ENCODE results near the gene ZNF462.

The ZNF462 gene

DNA sequence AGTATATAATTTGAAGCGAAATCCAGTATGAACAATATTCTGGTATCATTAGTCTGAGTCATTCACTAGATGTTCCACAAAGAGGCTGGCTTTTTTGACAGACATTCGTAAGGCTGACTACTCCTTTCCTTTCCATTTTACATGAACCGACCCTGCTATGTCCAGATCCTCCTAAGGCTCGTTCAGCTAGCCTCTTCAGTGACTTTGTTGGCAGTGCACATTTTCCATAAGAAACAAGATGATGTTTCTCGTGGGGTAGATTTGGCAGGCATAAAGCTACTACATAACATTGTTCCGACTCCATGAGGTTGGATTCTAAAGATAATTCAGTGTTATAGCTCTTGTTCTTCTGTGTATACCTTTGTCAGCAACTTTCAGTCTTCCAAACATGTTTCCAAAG lies 49.0 kb downstream of the ZNF462 start:
- Histone ChIP-seq H3K36me3 (ENCODE audit: control insufficient read depth, insufficient read depth, low read length) (peaks cover 33% of the 10 kb centered on the region), H3K9me3 (ENCODE audit: control insufficient read depth, low read length) (no peaks in the 10 kb centered on the region), H3K4me3 (ENCODE audit: extremely low read depth, insufficient read depth, low read length, poor library complexity, severe bottlenecking) (no peak overlapping the region), H3K4me1 (ENCODE audit: control insufficient read depth, insufficient read depth, low read length, poor library complexity, severe bottlenecking) (peaks cover 24% of the 10 kb centered on the region), H3K27ac (ENCODE audit: low read depth, low read length, severe bottlenecking) (no peak overlapping the region)
- 87 to 96% methylated on average over 3 to 4 of the region's 6 CpGs for WGBS, 2 experiments (ENCODE audit: insufficient coverage in 2 of 2)

DNA sequence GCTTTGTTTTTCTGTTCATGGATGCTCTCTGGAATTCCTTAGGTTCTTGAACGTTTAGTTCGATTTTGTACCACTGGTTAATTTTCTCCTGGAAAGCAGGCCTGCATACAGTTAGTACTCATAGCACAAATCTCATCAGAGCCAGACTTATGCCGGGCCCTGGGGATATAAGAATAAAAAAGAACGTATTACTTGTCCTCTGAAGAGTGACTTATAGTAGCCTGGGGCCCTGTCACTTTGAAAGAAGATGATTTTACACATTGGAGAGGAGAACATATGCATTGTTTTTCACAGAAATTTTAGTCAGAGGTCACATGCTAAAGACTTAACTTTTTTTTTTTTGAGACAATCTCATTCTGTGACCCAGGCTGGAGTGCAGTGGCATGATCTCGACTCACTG lies 50.3 kb downstream of the ZNF462 start:
- 57 to 94% methylated on average over 1 to 4 of the region's 5 CpGs for WGBS, 2 experiments (ENCODE audit: insufficient coverage in 2 of 2)
- no peaks in the 10 kb centered on the region for H3K9me3 ChIP-seq (ENCODE audit: control insufficient read depth, low read length)
- peaks cover 36% of the 10 kb centered on the region for H3K36me3 ChIP-seq (ENCODE audit: control insufficient read depth, insufficient read depth, low read length)
- H3K4me3 ChIP-seq (ENCODE audit: extremely low read depth, insufficient read depth, low read length, poor library complexity, severe bottlenecking), result no peak overlapping the region
- no peak overlapping the region for H3K27ac ChIP-seq (ENCODE audit: low read depth, low read length, severe bottlenecking)
- H3K4me1 ChIP-seq (ENCODE audit: control insufficient read depth, insufficient read depth, low read length, poor library complexity, severe bottlenecking), result peaks cover 24% of the 10 kb centered on the region

DNA sequence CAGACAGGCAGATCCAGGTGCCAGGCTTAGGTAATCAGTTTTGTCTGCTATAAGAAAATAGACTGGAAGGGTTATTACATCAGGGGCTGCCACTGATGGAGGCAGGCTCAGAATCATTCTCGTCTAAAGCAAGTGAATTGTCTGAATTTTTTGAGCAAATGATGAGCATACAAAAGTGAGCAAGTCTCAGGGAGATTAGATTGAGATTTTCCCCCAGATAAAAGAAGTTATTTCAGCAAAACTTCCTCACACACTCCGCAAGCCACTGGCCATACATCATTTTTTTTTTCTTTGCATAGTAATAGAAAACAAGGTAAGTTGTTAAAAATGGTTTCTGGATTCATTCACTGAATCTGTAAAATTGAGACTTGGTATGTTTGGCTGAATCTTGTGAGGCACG lies 52.9 kb downstream of the ZNF462 start:
- Histone ChIP-seq H3K4me3 (ENCODE audit: extremely low read depth, insufficient read depth, low read length, poor library complexity, severe bottlenecking) (no peak overlapping the region), H3K36me3 (ENCODE audit: control insufficient read depth, insufficient read depth, low read length) (peaks cover 43% of the 10 kb centered on the region), H3K4me1 (ENCODE audit: control insufficient read depth, insufficient read depth, low read length, poor library complexity, severe bottlenecking) (peaks cover 34% of the 10 kb centered on the region), H3K27ac (ENCODE audit: low read depth, low read length, severe bottlenecking) (peak overlapping the region; percentile 89), H3K9me3 (ENCODE audit: control insufficient read depth, low read length) (no peaks in the 10 kb centered on the region)
- WGBS, 2 experiments (ENCODE audit: insufficient coverage in 2 of 2), result 94 to 100% methylated on average over 1 to 2 of the region's 3 CpGs

DNA sequence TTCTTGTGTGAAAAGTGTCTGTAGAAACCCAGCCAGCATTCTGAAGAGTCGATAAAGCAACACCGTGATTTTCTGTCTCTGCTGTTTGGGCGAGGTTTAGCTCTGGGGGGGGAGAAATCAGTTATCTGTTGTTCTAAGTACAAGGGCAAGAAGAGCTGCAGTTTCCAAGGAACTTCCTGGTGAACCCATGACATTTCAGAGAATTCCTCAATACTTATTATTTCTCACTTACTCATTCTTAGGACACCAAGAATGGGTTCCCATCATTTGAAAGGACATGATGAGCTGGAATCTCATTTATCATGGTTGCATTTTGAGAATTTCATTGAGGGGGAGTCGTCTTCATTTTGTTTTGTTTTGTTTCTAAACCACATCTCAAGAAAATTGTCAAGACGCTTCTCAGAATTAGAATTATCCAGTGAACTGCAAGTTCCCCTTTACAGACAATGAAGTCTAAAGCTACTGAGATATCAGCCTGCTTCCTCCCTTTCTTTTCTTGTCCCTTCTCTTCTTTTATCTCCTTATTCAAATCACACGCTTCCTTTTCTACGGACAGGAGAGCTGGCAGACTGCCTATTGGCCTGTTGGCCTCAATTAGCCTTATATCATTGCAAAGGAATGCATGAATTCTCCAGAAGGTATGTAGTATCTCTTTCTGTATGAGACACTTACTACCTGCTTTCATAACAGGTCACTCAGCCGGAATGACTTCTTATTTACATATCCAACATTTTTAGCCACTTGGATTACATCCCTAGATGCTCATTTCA lies 53.7 kb downstream of the ZNF462 start:
- peak overlapping the region; percentile 89 for H3K27ac ChIP-seq (ENCODE audit: low read depth, low read length, severe bottlenecking)
- H3K9me3 ChIP-seq (ENCODE audit: control insufficient read depth, low read length), result no peaks in the 10 kb centered on the region
- H3K4me1 ChIP-seq (ENCODE audit: control insufficient read depth, insufficient read depth, low read length, poor library complexity, severe bottlenecking), result peaks cover 42% of the 10 kb centered on the region
- 74 to 89% methylated on average over 3 to 6 of the region's 8 CpGs for WGBS, 2 experiments (ENCODE audit: insufficient coverage in 2 of 2)
- H3K4me3 ChIP-seq (ENCODE audit: extremely low read depth, insufficient read depth, low read length, poor library complexity, severe bottlenecking), result no peak overlapping the region
- H3K36me3 ChIP-seq (ENCODE audit: control insufficient read depth, insufficient read depth, low read length), result peaks cover 36% of the 10 kb centered on the region

DNA sequence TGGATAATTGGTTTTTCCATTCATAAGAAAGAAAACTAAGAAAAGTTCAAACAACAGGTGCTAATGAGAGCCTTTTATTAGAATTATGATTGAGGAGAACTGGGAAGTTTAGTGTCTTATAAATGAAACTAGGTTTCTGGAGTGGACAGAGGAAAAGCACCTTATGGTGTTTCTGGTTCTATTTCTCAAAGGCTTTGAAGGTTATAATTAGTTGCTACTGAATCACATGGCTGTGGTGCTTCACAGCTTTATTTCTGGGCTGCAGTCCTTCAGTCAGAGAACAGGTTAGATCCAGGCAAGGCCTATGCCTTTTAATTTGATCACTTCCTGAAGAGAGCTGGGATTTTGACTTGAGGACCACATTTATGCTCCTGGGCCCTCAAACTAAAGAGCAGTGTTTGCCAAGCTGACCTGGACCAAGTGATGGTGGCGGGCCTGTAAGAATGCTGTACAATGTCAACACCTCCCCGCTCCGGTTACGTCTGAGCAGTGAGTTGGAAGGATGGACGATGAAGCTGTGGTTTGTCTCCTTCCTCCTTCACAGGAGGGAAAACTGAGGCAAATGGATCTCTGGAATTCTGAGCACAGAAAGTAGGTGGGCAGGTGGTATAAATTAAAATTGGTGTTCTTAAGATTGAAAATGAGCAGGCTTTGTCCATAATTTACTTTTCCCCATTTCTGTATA lies 56.0 kb downstream of the ZNF462 start:
- H3K4me1 ChIP-seq (ENCODE audit: control insufficient read depth, insufficient read depth, low read length, poor library complexity, severe bottlenecking), result peaks cover 53% of the 10 kb centered on the region
- no peak overlapping the region for H3K4me3 ChIP-seq (ENCODE audit: extremely low read depth, insufficient read depth, low read length, poor library complexity, severe bottlenecking)
- H3K27ac ChIP-seq (ENCODE audit: low read depth, low read length, severe bottlenecking), result no peak overlapping the region
- no peaks in the 10 kb centered on the region for H3K9me3 ChIP-seq (ENCODE audit: control insufficient read depth, low read length)
- 94 to 100% methylated on average over 1 to 5 of the region's 5 CpGs for WGBS, 2 experiments (ENCODE audit: insufficient coverage in 2 of 2)
- peaks cover 30% of the 10 kb centered on the region for H3K36me3 ChIP-seq (ENCODE audit: control insufficient read depth, insufficient read depth, low read length)

DNA sequence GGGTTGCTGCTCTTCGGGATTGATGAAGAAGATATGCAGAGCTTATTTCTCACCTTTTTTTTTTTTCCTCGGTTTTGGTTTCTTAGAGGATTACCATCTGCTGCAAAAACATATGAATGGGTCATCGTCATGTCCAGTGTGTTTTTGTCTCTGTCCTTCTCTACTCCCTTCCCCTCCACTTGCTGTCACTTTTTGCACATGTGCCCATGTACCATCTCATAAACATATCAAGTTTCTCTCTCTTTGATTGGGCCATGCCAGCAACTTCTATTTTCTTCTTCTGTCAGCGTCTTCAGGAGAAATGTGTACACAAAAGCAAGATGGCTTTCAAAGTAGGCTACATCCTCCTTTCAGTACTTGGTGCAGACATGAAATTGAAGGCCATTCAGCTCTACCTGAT lies 57.1 kb downstream of the ZNF462 start:
- 100% methylated on average over 2 to 3 of the region's 4 CpGs for WGBS, 2 experiments (ENCODE audit: insufficient coverage in 2 of 2)
- H3K4me1 ChIP-seq (ENCODE audit: control insufficient read depth, insufficient read depth, low read length, poor library complexity, severe bottlenecking), result peaks cover 44% of the 10 kb centered on the region
- no peak overlapping the region for H3K4me3 ChIP-seq (ENCODE audit: extremely low read depth, insufficient read depth, low read length, poor library complexity, severe bottlenecking)
- peak overlapping the region; percentile 99 for H3K27ac ChIP-seq (ENCODE audit: low read depth, low read length, severe bottlenecking)
- H3K9me3 ChIP-seq (ENCODE audit: control insufficient read depth, low read length), result no peaks in the 10 kb centered on the region
- peaks cover 35% of the 10 kb centered on the region for H3K36me3 ChIP-seq (ENCODE audit: control insufficient read depth, insufficient read depth, low read length)

DNA sequence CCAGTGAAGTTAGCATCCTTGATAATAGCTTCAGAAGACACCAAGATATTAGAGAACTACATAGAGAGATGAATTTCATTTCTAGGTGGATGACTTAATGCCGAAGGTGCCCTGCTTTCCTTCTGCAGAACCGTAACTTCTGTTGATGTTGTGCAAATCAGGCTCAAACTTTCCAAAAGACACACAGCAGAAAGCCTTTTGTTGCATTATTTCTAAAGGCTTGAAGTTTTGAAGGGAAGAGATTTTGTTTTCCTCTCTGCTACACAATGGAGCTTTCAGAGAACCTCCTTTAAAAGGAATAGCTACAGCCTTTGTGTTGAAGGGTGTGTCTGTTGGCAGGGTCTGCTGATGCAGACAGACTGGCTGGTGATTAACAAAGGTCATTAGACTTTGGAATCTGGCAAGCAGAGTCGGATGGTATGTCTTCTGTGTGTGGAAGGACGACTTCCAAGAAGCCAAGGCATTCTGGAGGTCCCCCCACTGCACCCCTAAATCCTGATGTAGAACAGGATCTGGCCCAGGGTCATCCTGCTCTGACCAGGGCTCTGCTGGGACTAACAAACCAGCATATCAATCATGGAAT lies 57.8 kb downstream of the ZNF462 start:
- peak overlapping the region; percentile 99 for H3K27ac ChIP-seq (ENCODE audit: low read depth, low read length, severe bottlenecking)
- no peak overlapping the region for H3K4me3 ChIP-seq (ENCODE audit: extremely low read depth, insufficient read depth, low read length, poor library complexity, severe bottlenecking)
- H3K9me3 ChIP-seq (ENCODE audit: control insufficient read depth, low read length), result no peaks in the 10 kb centered on the region
- peaks cover 42% of the 10 kb centered on the region for H3K36me3 ChIP-seq (ENCODE audit: control insufficient read depth, insufficient read depth, low read length)
- 71 to 80% methylated on average over 1 to 2 of the region's 4 CpGs for WGBS, 2 experiments (ENCODE audit: insufficient coverage in 2 of 2)
- peaks cover 37% of the 10 kb centered on the region for H3K4me1 ChIP-seq (ENCODE audit: control insufficient read depth, insufficient read depth, low read length, poor library complexity, severe bottlenecking)

DNA sequence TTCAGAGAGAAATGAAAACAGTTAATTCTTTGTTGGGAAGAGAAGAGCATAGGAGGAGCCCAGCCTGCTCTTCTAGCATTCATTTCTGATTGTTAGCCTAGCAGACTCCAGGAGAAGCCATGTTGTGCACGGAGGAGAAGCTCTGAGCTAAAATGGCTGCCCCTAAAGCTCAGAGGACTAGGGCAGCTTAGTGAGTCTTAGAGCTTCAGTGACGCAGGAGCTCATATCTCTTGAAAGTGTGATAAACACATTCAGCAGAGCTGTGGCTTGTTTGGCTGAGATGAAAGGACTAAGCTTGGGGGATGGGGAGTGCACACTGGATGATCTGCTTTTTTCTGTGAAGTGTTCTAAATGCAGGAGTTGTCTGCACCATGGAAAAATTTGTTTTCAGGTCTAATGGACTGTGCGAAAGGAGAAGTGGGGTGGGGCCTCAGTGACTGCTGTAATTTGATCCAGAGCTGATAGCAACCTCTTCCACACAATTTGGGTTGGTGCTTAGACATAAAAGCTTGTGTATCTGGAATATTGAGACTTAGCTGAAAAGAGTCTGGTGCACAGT lies 58.5 kb downstream of the ZNF462 start:
- no peak overlapping the region for H3K4me3 ChIP-seq (ENCODE audit: extremely low read depth, insufficient read depth, low read length, poor library complexity, severe bottlenecking)
- WGBS, 2 experiments (ENCODE audit: insufficient coverage in 2 of 2), result 37 to 44% methylated on average over 2 to 3 of the region's 3 CpGs
- H3K27ac ChIP-seq (ENCODE audit: low read depth, low read length, severe bottlenecking), result peak overlapping the region; percentile 99

DNA sequence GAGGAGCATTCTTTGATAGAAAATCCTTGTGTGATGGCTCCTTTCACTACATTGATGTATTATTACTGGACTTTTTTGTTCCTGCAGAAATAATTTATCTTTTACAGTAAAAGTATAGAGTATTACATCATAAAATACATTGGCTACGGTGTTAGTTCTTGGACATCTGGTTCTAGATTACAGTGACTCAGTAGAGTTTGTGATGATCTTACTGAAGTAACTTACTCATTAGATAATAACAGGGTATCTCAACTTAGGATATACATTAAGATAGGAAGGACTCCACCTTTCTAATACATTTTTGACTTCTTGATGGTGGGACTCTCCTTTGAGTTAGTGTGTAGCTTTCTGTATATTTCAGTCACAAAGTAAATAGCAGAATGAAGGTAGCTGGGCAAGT lies 59.1 kb downstream of the ZNF462 start:
- Histone ChIP-seq H3K4me1 (ENCODE audit: control insufficient read depth, insufficient read depth, low read length, poor library complexity, severe bottlenecking) (peaks cover 29% of the 10 kb centered on the region), H3K27ac (ENCODE audit: low read depth, low read length, severe bottlenecking) (peak overlapping the region; percentile 99), H3K9me3 (ENCODE audit: control insufficient read depth, low read length) (no peaks in the 10 kb centered on the region), H3K4me3 (ENCODE audit: extremely low read depth, insufficient read depth, low read length, poor library complexity, severe bottlenecking) (no peak overlapping the region), H3K36me3 (ENCODE audit: control insufficient read depth, insufficient read depth, low read length) (peaks cover 48% of the 10 kb centered on the region)
- no CpG with 5 or more reads among the region's 1 CpG for WGBS, 2 experiments (ENCODE audit: insufficient coverage in 2 of 2)

More for the DNA sequence above, 58.5 kb downstream of the ZNF462 start:
- peaks cover 31% of the 10 kb centered on the region for H3K4me1 ChIP-seq (ENCODE audit: control insufficient read depth, insufficient read depth, low read length, poor library complexity, severe bottlenecking)
- no peaks in the 10 kb centered on the region for H3K9me3 ChIP-seq (ENCODE audit: control insufficient read depth, low read length)
- peaks cover 43% of the 10 kb centered on the region for H3K36me3 ChIP-seq (ENCODE audit: control insufficient read depth, insufficient read depth, low read length)

DNA sequence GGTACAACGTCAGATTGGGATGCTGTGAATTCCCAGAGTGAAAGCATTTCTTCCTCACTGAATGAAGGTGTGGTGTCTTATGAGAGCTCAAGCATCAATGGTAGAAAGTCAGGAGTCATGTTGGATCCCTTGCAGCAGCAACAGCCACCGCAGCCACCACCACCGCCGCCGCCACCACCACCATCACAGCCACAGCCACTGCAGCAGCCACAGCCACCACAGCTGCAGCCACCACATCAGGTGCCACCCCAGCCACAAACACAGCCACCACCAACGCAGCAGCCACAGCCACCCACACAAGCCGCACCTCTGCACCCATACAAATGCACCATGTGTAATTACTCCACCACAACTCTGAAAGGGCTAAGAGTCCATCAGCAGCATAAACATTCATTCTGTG lies 62.4 kb downstream of the ZNF462 start:
- Histone ChIP-seq H3K4me1 (ENCODE audit: control insufficient read depth, insufficient read depth, low read length, poor library complexity, severe bottlenecking) (peaks cover 29% of the 10 kb centered on the region), H3K27ac (ENCODE audit: low read depth, low read length, severe bottlenecking) (no peak overlapping the region), H3K36me3 (ENCODE audit: control insufficient read depth, insufficient read depth, low read length) (peaks cover 72% of the 10 kb centered on the region), H3K4me3 (ENCODE audit: extremely low read depth, insufficient read depth, low read length, poor library complexity, severe bottlenecking) (no peak overlapping the region), H3K9me3 (ENCODE audit: control insufficient read depth, low read length) (no peaks in the 10 kb centered on the region)
- 97% methylated on average over 3 to 4 of the region's 7 CpGs for WGBS, 2 experiments (ENCODE audit: insufficient coverage in 2 of 2)
